ENCODE results near the gene TMEM8B.

The TMEM8B gene

GRCh38 chr9:35852267-35852815 is 23.3 kb downstream of the TMEM8B start:
- in situ Hi-C loops (cut with HindIII; ENCODE audit: low sequenced_read_pairs): no loop called here
- DNase-seq (ENCODE audit: low read depth): no peak
- no peak for TF ChIP-seq CTCF (IDR thresholded peaks at IDR 0.05; ENCODE audit: low read depth, low read length, missing control alignments)
- H3K4me3 ChIP-seq (ENCODE audit: low read depth, low read length): no peak overlapping the region

- no peak overlapping the region for H3K4me3 ChIP-seq (ENCODE audit: low read depth, low read length)
- no peak for TF ChIP-seq CTCF (IDR thresholded peaks at IDR 0.05; ENCODE audit: low read depth, low read length, missing control alignments)
- DNase-seq (ENCODE audit: low read depth): no peak
- in situ Hi-C loops (cut with HindIII; ENCODE audit: low sequenced_read_pairs): no loop called here
These were observed 24.1 kb downstream of the TMEM8B start for GRCh38 chr9:35852876-35853865.

GRCh38 chr9:35854091-35854762 is 25.2 kb downstream of the TMEM8B start:
- H3K4me3 ChIP-seq (ENCODE audit: low read depth, low read length): no peak overlapping the region
- no peak for DNase-seq (ENCODE audit: low read depth)
- no peak for TF ChIP-seq CTCF (IDR thresholded peaks at IDR 0.05; ENCODE audit: low read depth, low read length, missing control alignments)
- in situ Hi-C loops (cut with HindIII; ENCODE audit: low sequenced_read_pairs): no loop called here

- DNase-seq (ENCODE audit: low read depth): no peak
- in situ Hi-C loops (cut with HindIII; ENCODE audit: low sequenced_read_pairs): no loop called here
- H3K4me3 ChIP-seq (ENCODE audit: low read depth, low read length): no peak overlapping the region
- no peak for TF ChIP-seq CTCF (IDR thresholded peaks at IDR 0.05; ENCODE audit: low read depth, low read length, missing control alignments)
These were observed 27.2 kb downstream of the TMEM8B start for GRCh38 chr9:35856206-35856605.

- H3K4me3 ChIP-seq (ENCODE audit: low read depth, low read length): no peak overlapping the region
- in situ Hi-C loops (cut with HindIII; ENCODE audit: low sequenced_read_pairs): no loop called here
- no peak for TF ChIP-seq CTCF (IDR thresholded peaks at IDR 0.05; ENCODE audit: low read depth, low read length, missing control alignments)
- DNase-seq (ENCODE audit: low read depth): no peak
These were observed 27.9 kb downstream of the TMEM8B start for GRCh38 chr9:35856882-35857281.

GRCh38 chr9:35858458-35858857 is 29.4 kb downstream of the TMEM8B start:
- no peak for TF ChIP-seq CTCF (IDR thresholded peaks at IDR 0.05; ENCODE audit: low read depth, low read length, missing control alignments)
- no peak for DNase-seq (ENCODE audit: low read depth)
- in situ Hi-C loops (cut with HindIII; ENCODE audit: low sequenced_read_pairs): no loop called here
- H3K4me3 ChIP-seq (ENCODE audit: low read depth, low read length): no peak overlapping the region

Measured in astrocyte of the cerebellum (primary cell).